HG02884 (cell line): ENCODE results near the gene ETF1.
"Not testable (repeated sequence)": the region's sequence is repeated elsewhere in the genome, so short reads cannot be mapped to it uniquely, and the experiment has no call there.

Source experiments
- ATAC-seq: cut with Tn5 transposase; IDR thresholded peaks from one replicate; pipeline ENCODE4 v1.9.1; 2021; ENCODE audit warnings: mild to moderate bottlenecking, moderate library complexity; ENCODE audit not compliant: unreplicated experiment

ETF1 gene

GRCh38 chr5:138491284-138491648 lies 51.8 kb downstream of the ETF1 start:
- no peak for ATAC-seq

- no peak for ATAC-seq
These were observed 52.3 kb downstream of the ETF1 start for GRCh38 chr5:138490648-138491283.

GRCh38 chr5:138489683-138490061 lies 53.4 kb downstream of the ETF1 start:
- ATAC-seq: no peak

- ATAC-seq: no peak
These were observed 54.5 kb downstream of the ETF1 start for GRCh38 chr5:138488481-138488945.

- no peak for ATAC-seq
These were observed 60.4 kb downstream of the ETF1 start for GRCh38 chr5:138482638-138483037.

DNA sequence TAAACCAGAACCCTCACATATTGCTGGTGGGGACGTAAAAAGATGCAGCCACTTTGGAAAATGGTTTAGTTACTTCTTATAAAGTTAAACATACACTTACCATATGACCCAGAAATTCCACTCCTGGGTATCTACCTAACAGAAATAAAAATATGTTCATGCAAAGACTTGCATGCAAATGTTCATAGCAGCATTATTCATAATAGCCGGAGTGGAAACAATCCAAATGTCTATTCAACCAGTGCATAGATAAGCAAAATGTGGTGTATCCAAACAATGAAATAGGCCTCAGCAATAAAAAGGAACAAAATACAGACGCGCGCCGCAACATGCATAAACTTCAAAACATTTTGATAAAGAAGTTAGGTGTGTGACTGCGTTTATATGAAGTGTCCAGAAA lies 66.1 kb downstream of the ETF1 start:
- ATAC-seq: no peak

DNA sequence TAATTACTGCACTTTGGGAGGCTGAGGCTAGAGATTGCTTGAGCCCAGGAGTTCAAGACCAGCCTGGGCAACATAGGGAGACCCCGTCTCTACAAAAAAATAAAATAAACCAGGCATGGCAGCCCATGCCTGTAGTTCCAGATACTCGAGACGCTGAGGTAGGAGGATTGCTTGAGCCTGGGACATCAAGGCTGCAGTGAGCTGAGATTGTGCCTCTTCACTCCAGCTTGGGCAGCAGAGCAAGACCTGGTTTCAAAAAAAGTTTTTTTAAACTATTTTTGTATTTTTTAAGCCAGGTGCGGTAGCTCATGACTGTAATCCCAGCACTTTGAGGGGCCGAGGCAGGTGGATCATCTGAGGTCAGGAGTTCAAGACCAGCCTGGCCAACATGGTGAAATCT lies 69.9 kb downstream of the ETF1 start:
- ATAC-seq: not testable (repeated sequence)

- ATAC-seq: no peak
These were observed 70.7 kb downstream of the ETF1 start for GRCh38 chr5:138472353-138472752.

DNA sequence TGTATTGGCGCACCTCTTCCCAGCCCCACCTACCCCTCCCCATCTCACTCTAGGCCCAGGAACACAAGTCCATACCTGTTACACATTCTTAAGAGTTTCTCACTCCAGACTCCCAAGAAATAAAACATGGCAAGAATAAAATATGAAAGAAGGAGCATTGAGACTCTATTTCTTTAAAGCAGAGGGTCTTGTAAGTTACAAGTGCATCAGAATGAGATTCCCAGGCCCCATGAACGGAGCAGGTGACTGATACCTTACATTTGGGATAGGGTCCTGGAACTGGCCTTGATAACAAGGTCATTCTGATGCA lies 72.0 kb downstream of the ETF1 start:
- ATAC-seq: no peak

DNA sequence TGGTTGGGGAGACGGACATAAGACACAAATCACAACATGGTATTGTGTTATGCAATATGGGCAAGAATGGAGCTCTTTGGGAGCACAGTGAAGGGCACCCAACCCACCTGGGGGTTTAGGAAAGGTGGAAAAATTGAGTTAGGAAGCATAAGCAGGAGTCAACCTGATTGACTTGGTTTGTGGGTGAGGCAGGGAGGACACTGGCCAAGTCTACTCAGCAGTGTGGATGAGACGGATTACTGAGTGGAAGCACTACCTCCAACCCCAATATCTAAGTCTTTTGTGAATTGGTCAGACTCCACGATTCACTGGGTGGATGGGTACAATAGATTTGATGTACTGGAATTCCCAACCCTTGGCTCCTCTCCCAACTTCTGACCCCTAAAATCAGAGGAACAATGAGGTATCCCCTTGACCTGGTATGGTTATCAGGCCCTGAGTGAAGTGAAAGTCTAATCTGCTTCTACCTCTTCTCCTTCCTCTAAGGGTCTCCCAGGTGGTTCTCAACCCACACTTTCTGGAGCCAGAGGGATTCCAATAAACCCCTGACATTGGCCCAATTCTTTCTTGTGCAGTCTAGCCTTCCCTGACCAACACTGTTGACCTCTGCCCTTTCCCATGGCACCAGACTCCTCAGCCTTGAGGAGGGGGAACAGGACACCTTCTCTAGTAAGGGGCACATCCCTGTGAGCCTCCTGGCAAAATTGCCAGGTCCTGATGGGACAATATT lies 72.5 kb downstream of the ETF1 start:
- ATAC-seq: no peak

DNA sequence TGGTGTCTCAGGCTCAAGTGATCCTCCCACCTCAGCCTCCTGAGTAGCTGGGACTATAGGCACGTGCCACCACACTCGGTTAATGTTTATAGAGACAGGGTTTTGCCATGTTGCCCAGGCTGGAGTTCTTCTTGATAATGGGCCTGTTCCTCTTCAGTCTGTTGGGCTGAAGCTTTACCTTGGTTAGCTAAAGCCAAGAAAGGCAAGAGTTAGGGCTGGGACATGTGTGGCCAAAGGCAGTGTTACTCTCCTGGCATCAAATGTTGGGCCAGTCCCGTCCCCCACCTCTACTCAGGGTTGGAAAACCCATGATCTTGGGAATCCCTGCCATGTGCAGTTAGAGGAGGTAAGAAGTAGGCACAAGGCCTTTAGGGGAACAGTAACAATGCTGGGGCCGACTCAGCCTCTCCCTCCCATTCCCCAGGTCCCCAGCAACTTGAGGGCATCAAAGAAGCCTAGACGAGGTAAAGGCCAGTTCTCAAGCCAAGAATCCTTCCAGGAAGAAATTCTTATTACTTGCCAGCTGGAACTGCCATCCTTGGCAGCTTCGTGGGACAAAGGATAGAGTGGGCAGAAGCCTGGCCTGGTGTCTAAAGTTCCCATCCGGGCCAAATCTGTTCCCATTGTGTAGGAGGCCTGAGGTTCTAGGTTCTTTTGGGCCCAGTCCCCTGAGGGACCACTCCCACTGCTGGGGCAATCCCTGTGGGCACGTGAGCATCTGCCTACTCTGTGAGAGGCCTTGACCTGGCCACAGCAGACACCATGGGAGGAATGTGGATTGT lies 73.3 kb downstream of the ETF1 start:
- ATAC-seq: no peak

DNA sequence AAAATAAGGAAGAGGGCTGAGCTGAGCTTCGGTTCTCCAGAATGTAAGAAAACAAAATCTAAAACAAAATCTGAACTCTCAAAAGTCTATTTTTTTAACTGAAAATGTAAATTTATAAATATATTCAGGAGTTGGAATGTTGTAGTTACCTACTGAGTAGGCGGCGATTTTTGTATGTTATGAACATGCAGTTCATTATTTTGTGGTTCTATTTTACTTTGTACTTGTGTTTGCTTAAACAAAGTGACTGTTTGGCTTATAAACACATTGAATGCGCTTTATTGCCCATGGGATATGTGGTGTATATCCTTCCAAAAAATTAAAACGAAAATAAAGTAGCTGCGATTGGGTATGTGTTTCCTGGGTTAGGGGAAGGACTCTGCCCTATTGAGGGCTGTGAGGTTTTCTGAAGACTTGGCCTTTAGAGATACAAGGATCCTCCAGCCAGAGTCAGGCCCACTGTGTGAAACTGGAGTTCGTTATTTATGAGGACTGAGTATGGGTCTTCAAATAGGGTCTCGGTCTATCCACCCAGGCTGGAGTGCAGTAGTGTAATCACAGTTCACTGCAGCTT lies 74.0 kb downstream of the ETF1 start:
- ATAC-seq: no peak

- ATAC-seq: no peak
These were observed 74.7 kb downstream of the ETF1 start for GRCh38 chr5:138468133-138468965.

GRCh38 chr5:138467711-138468132 lies 75.3 kb downstream of the ETF1 start:
- no peak for ATAC-seq

GRCh38 chr5:138466900-138467710 lies 75.9 kb downstream of the ETF1 start:
- ATAC-seq: no peak

DNA sequence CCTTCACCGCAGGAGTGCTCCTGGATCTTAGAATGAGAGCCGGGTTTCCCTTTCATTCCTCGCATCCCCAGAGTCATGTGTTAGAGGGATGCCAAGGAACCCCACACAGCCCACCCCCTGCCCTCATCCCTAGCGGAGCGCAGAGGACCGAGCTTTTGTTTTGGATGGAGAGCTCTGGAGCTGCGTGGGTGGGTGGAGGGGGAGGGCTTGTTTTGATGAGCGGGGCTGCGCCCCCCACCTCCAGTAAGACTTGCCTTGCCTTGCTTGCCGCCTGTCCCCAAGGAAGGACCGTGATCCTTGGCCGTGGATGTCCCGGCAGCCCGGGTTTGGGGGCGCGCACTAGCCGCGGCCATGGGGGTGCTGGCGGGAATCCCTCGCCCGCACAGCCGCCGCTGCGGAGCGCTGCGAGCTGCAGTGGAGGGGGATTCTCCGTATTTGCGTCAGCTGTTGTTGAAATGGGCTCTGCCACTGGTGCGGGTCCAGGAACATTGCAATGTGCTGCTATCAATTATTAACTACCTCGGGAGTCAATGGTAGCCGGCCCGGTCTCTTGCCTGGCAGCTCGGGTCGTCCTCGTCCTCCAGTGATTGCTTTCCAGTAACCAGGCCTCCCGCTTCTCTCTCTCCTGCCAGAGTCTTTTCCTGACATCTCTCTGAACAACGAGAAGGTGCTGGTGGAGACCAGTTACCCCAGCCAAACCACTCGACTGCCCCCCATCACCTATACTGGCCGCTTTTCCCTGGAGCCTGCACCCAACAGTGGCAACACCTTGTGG lies 76.7 kb downstream of the ETF1 start:
- ATAC-seq: no peak

GRCh38 chr5:138465261-138466124 lies 77.5 kb downstream of the ETF1 start, which contains the start of gene EGR1:
Gene EGR1 (plus strand): TSS chr5:138465479. CDS start chr5:138465762, 283 bp downstream.
- peak; percentile 54 for ATAC-seq
